H1 (cell line): ENCODE data around the gene E2F1. TPM values are rescaled to one million over a fixed set of nuclear protein-coding genes. Genes with fewer than 3 reads are reported as not detected.

Experiments used
- RBBP5 ChIP-seq: IDR thresholded peaks from 2 replicates; pipeline ENCODE4 v1.7.1; 2012; ENCODE audit warnings: low read depth, mild to moderate bottlenecking, inconsistent platforms, low read length, moderate library complexity, borderline replicate concordance
- polyA plus RNA-seq, 7 experiments: library from polyadenylated mRNA; depleted of rRNA in 3 of 7; stranded (reverse) in 5 of 7; unstranded in 2 of 7; fragments of >200 nt in 5 of 7; fragments of 200-250 nt in 2 of 7; gene quantifications; 1 replicate in 5 of 7; 2 replicates in 1 of 7; 4 replicates in 1 of 7; pipeline versions ENCODE4 v1.2.1 to v1.2.3, GENCODE V29; 2011 to 2013; ENCODE audit warnings: missing spikeins in 2 of 7, mixed read lengths in 2 of 7
- total RNA-seq: library from RNA; stranded (reverse); fragmentation: NEBNext Ultra II Directional; extraction: Animal tissue kit (Norgen Biotek cat#: 25700); gene quantifications from 2 replicates; pipeline ENCODE4 v1.2.1, GENCODE V29; 2021

The E2F1 gene
- total and polyA plus RNA-seq, 2 of the 8 experiments (the other 6 are each of a cell fraction or from before 2014, with no cell fraction given) = 33.4 to 35.8 TPM

GRCh38 chr20:33666293-33667244 lies 19.6 kb downstream of the E2F1 start, which contains the start of gene ACTL10 (continued):
- 0 out of 2 replicates have a peak, but pooled peaks have one; percentile 67 for TF ChIP-seq RBBP5
- TF ChIP-seq, all 59 proteins: peak for 6
